Stimulated activated CD4-positive, alpha-beta T cell treated with anti-CD3 and anti-CD28 coated beads, Interleukin-15, amount 100 ng/mL, for 24 hours (primary cell): ENCODE measurements around the gene RAD51B.
"Not testable (repeated sequence)": the region's sequence is repeated elsewhere in the genome, so short reads cannot be mapped to it uniquely, and the experiment has no call there.

Experiments used
- DNase-seq: peaks from one replicate; pipeline ENCODE4 v3.0.0-alpha.2; 2020

The RAD51B gene

DNA sequence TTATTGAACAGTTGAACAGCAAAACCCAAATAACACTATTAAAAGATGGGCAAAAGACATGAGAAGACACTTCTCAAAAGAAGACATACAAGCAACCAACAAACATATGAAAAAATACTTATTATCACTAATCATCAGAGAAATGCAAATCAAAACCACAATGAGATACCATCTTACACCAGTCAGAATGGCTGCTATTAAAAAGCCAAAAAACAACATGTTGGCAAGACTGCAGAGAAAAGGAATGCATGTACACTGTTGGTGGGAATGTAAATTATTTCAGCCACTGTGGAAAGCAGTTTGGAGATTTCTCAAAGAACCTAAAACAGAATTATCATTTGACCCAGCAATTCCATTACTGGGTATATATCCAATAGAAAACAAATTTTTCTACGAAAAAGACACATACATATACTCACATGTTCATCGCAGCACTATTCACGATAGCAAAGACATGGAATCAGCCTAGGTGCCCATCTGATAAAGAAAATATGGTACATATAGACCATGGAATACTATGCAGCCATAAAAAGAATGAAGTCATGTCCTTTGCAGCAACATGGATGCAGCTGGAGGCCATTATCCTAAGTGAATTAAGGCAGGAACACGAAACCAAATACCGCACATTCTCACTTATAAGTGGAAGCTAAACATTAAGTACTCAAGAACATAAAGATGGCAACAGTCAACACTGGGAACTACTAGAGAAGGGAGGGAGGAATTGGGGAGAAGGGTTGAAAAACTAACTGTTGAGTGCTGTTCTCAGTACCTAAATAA, 367.1 kb downstream of the RAD51B start:
- DNase-seq: not testable (repeated sequence)

DNA sequence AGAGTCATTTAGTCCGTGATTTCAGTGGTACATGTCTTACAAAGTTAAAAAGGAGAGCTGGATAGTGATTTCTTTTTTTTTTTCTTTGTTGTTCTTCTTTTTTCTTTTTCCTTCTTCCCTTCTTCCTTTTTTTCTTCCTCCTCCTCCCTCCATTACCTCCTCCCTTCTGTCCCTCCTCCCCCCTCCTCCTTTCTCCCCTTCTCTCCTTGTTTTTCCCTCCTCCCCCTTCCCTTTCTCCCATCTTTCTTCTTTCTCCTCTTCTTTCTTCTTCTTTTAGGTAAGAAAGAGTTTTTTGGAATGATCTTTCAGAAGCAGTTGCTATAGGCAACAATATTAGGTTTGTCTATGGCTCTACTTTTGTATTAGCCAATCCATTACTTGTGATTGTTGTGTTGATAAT, 368.6 kb downstream of the RAD51B start:
- DNase-seq: no peak

DNA sequence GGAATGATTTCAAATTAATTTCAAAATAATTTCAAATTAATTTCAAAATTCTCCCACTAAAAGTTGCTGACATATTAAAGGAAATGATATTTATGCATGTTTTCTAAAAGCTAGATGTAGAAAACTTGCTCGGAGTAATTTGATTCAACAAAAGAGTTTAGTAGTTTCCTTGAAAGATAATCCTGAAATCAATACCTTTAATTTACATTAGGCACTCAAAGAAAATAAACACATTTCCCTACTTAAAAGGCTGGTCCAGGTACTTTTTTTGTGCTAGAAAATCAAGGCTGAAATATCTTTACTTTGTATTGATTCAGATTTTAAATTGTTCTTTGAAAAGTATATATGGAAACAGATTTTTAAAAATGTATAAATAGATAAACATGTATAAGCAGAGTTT, 370.5 kb downstream of the RAD51B start:
- DNase-seq: no peak

DNA sequence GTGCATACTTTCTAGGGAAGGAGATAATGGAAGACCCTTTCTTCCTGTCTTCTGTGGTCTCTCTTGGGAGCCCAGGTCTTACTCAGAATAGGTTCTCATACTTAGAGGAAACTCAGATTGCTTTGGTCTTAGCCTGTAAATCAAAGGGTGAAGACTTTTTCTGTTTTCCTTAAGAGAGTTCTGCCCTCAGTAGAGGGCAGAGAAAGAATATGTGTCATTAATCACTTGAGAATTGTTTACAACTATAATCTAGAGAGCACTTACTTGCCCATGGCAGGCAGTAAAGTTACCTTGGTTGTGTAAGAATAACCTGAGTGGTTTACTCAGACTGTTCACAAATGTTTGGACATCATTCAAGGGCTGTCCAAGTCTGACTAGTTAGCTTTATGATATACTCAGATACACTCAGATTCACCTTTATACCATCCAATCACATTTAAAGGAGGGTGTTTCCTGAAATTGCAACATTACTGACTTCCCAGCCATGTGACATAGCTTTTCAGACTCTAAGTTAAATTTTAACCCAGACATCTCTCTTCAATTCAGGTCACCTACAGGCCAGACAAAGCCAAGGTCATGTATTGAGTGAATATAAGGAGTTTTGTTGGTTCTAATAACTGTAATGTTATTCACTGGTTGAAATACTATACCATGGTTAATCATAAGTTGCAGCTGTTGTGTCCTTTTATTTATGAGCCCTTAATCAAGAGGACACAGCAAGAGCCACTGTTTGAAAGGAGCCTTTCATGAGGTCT, 372.2 kb downstream of the RAD51B start:
- no peak for DNase-seq

DNA sequence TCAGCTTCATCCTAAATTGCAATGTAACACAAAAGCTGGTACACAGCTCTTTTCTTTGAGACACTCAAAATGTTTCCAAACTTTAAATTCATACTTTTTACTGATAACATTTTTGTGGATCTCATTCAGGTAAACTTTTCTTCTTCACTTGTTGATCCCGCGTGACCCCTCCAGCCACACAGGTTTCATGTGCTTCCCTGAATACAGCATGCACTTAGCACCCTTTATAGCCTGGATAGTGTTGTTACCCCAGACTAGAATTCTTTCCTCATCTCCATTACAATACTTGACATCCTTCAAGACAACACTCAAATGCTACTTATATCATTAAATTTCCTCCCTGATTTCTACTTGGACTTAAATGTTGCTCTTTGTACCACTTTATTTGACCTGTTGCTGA, 373.4 kb downstream of the RAD51B start:
- DNase-seq: no peak

DNA sequence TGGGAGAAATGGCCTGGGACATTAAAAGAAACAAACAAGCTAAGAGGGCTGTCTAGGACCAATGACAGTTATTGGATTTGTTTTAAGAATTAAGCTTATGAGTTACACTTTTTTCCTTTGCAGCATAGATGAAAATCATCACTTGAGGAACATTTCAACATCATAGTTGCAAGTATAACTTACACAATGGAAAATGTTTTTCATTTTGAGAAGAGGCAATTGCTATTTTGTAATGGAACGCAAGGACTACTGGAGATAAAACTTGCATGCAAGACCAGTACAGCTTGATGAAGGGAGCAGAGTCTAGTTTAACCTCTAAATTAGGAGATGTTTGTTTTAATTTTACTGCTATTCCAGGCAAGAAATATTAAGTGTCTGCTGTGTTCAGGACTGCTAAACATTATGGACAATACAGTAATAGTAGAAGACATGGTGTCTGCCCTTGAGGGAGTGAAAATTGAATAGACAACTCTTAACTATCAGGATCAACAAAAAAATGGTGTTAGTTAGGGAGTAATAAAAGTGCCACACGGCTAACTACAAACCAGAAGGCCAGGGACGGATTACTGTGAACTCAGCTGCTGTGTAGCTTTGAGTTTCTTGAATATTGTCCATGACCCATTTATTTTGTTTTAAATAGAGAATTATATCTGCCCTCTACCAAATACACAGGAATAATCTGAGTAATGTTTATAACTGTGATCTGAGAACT, 374.5 kb downstream of the RAD51B start:
- no peak for DNase-seq

DNA sequence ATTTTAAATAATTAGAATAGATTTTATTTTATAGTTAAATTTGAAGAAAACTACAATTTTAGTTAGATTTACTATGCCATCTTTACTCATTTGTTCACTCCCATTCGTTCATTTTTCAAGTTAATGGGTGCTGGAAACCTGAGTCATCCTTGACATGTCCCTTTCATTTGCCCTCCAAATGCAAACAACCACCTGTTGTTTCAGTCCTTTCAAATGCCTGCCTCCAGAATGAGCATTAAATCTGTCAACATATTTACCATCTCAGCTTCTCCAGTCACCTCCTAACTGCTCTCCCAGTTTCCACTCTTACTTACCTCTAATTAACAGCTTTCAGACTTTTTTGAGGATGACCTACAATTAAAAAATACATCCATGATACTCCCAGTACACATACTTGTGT, 375.5 kb downstream of the RAD51B start:
- DNase-seq: no peak

DNA sequence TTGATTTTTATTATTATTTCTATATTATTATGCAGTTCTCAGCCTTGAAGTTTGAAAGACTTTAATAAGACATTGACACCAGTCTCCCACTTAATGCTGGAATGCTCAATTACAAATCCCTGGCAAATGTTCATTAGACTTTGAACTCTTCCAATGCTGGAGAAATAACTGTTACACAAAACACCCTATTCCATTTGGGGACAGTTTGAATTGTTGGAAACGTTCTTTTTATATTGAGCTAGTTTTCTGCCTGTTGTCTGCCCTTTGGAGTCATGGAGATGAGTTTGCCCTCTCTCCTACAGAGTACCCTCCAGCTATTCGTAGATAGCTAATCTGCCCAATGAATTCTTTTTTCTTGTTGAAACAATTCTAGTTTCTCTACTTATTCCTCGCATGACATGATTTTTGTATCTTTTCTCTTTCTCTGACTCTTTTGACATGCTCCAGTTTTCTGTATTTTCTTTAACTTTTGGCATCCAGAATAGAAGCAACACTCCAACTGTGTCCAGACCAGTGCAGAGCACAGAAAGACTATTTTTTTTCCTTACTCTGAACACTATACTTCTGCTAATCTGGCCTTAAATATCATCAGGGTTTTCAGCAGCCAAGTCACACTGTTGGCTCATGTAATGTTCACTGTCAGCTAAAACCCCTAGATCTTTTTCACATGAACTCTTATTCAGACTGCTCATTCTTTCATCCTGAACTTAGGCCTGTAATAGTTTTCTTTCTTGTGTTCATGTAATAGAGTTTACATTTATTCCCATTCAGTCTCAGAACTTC, 379.3 kb downstream of the RAD51B start:
- DNase-seq: no peak

DNA sequence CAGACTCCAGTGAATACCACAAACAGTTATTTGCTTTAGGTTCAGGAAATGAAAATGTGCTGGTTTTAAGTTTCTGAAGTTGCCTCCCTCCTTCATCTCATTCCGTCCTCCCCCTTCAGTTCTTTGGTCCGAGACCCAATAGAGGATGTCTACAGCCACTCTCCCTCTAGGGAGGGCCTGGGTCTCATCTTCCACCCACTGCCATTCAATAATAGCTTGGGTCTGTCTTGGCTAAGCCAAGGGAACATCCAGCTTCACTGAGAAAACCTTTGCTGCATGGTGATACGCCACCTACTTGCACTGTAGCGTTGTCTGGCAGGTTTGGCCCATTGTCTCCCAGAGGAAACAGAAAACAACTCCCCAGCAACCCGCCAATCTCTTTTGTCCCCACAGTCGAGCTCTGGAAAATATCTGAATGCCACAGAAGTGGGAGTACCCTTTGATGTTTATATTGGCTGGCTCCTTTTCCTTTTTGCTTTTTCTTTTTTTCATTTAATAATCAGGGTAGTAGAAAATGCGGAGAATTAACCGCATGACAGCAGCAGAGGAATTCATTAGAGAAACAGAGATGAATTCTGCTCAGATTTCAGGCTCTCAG, 380.1 kb downstream of the RAD51B start:
- DNase-seq: no peak

DNA sequence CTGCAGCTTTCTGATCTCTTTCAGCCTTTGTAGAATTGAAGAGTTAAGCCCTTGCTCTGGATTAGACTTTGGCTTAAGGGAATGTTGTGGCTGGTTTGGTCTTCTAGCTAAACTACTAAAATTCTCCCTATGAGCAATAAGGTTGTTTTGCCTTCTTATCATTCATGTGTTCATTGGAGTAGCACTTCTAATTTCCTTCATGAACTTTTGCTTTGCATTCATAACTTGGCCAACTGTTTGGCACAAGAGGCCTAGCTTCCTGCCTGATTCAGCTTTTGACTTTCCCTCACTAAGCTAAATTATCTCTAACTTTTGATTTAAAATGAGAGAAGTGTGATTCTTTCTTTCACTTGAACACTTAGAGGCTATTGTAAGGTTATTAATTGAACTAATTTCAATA, 384.3 kb downstream of the RAD51B start:
- no peak for DNase-seq

DNA sequence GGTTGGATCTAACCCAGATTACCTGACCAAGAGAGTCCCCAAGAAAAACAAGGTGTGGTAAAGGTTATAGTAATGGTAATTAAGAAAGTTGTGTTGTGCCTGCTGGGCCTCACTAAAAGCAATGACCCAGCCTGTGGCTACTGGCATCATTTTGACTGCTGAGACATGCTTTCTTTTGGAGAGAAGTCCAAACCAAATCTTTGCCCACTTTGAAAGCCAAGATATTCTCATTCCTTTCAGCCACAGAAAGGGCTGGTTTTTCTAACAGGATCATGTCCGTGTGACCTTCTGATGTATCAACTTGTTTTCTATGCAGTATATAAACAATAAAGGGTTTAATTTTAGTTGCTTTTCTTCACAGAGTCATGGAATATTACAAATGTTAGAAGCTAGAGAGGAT, 388.6 kb downstream of the RAD51B start:
- DNase-seq: no peak

DNA sequence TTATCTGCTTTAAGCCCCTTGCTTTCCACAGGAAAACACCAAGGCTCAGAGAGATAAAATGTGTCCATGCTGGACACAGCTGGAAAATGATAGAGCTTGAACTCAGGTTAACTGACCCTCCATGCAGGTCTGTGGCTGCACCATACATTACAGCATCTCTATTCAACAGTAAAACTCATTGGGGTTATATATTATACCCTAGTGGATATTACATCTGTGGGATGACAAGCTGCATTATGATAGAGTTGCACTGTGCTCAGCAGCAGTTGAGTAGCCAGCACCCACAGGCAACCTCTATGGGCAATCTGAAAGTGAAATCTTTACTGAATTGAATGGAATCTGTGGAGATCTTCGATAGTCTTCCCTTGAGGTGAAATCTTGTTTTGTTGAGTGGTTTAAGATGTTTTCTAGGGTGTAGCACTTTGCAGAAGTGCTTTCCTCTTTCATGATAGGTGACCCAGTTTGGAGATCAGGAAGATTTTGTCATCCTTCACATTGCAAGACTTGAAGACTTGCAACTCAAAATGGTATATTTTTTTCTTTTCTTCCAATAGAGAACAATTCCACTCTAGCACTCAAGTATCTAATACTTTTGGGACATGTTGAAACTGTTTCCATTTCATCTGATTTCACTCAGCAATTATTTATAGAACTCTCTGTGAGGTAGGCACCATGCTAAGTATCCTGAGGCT, 389.2 kb downstream of the RAD51B start:
- DNase-seq: no peak

DNA sequence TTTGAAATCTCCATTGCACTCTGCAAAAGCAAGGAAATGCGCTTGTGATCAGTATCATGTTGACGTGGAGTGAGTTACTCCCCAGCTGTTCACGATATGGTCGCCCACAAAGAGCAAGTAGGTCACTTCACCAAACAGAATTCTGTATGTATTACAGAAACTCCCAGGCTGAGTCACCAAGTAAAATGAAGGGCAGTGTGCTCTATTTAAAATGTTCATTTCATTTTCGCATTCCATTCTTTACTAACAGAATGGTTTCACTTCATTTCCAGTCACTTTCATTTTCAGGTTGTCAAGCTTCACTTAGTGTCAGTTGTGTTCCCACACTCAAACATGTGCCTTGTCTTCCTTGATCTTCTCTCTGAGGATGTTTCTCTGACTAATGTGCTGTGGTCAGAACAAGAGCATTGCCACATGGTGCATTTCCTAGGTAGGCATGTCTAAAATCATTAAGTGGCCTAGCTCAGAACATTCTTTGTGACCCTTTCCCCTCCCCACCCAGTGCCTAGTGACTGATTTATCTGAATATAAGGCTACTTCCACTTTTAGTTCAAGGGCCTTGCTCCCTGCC, 391.2 kb downstream of the RAD51B start:
- DNase-seq: peak; percentile 59

DNA sequence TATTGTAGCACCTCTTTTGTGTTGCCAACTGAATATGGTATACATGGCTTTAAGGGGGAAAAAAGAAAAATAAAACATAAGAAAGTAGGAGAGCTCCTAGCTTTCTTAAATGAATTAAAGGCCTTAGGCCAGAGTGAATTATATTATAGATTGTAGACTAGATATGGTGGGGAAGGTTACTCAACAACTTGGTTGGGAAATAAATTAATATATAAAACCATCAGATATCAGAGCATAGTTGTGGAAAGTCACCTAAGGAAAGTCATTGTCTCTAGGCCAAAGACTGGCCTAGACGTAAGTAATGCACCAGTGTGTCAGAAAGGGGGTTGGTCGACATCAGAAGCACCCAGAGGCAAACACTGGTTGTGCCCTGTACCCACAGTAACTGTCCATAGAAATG, 391.8 kb downstream of the RAD51B start:
- DNase-seq: no peak

DNA sequence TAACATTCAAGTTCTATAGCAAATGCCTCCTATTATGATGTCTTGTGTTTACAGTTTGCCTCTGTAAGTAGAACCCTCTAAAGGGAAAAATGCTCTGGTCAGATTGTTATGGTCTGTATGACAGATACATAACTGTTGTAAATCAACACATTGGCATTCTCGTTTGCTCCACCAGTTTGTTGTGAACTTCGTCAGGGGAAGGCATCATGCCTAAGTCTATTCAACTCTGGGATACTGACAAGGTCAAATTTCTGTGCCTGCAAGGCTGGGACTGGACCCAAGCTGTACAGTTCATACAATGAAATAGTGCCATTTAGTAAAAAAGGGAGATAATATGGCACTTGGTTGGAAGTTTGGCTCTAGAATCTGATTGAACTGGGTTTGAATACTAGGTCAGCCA, 392.3 kb downstream of the RAD51B start:
- no peak for DNase-seq

DNA sequence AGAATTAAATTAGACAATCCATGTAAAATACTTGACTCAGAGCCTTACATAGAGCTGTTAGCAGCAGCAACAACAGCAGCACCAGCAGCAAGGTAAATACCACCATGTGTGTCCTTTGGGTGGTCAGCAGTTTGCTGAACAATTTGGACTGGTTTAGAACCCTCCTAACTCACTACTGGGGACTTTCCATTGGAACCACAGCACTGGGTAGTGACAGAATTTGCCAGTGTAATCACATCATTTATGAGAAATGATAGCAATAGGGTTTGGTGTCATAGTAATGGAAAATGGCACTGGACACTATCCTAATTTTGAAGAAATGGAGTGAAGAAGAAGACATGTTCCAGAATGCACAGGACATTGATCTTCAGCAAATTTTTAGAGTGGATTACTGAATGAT, 392.8 kb downstream of the RAD51B start:
- no peak for DNase-seq

DNA sequence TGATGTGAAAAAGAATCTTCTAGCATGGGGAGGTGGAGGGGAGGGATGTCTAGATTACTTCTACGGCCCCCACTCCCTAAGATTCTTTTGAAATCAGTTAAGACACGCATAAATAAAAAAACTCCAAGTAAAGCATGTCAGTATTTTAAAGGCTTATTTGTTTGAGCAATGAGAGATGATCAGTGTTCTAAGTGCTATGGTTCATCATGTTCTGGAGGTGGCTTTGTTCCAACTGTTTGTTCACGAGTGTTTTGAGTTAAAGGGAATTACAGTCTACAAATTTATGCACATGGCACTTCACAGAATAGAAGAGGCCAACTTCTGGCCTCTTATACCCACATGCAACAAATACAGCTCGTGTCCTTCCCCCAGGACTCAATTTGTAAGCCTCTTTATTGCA, 394.9 kb downstream of the RAD51B start:
- DNase-seq: no peak

DNA sequence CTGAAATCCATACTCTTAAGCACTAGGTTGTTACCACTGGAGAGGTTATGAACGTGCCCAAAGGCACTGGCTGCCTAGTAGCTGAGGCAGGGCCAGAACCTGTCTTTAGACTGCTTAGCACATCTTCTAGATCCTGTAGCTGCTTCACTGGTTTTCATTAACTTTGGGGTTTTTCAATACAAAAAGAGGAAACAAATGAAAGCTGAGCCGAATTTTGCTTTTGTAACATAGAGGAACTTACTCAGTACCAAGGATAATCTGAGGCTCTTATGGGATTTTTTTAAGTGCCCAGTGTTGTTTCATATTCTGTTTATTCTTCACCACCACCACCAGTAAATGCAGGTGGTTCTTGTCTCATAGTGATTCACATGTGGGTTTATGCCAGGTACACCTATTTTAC, 396.1 kb downstream of the RAD51B start:
- no peak for DNase-seq

DNA sequence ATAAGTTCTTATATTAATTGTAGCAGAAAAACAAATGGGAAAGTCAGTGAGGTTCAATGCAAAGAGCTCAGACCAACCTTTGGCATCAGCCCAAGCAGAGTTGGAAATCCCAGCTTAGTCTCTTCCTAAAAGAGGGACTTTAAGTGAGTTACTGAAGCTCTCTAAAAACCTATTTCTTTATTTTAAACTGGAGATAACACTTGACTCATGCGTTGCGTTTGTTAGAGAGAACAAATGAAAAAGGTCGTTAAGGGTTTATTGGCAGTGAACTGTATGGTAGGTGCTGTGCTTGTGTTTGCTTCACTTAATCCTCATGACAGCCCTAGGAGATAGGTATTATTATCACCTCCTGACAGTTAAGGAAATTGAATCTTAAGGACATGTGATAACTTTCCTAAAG, 396.5 kb downstream of the RAD51B start:
- DNase-seq: no peak

DNA sequence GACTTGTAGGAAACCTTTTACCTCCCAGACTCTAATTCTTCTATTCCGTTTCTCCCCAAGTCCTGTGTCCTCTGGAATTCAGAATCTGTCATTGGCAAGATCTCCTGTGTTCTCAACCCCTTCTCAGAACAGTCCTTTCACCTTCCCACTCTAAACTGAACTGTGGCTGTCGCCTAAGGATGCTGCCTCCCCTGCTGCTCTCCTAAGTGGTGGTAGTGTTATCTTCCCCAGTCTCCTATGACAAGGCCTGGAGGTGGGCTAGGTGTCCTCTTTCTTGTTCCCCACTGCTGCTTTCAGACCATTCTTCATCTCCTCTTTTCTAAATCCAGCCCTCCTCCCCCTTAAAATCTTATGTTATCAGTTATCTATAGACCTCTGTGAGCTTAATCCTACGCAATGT, 397.4 kb downstream of the RAD51B start:
- DNase-seq: no peak

DNA sequence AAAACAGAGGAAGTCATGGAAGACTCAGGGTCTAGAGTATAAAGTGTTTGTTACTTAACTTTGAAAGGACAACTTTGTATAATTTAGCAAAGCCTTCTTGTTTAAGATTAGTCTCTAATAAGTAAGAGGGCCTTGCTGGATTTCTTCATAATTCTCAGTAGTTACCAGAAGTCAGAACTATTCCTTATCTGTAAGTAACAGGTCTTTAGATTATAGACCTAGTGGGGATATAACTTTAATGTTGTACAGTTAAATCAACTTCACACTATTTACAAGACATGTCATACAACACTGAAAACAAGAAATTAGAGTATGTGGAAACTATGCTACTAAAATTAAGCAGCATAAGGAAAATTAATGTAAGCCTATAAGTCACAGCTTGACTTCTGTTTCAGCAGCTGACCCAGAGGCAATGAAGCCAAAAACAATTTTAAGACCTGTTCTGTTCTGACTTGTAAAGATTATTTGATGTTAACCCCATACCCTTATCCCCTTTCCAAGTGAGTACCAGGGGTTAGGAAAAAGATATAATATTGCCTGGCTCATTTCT, 398.3 kb downstream of the RAD51B start:
- no peak for DNase-seq
